HG02884 (cell line): ENCODE measurements around the gene FARS2.
"Not testable (repeated sequence)": the region's sequence is repeated elsewhere in the genome, so short reads cannot be mapped to it uniquely, and the experiment has no call there.

Experiments used
- ATAC-seq: cut with Tn5 transposase; IDR thresholded peaks from one replicate; pipeline ENCODE4 v1.9.1; 2021; ENCODE audit warnings: mild to moderate bottlenecking, moderate library complexity; ENCODE audit not compliant: unreplicated experiment

FARS2 gene

GRCh38 chr6:5676701-5677100 lies 415.4 kb downstream of the FARS2 start:
- no peak for ATAC-seq

- no peak for ATAC-seq
These were observed 416.1 kb downstream of the FARS2 start for GRCh38 chr6:5677219-5678000.

GRCh38 chr6:5679270-5679669 lies 418.0 kb downstream of the FARS2 start:
- no peak for ATAC-seq

GRCh38 chr6:5679691-5680090 lies 418.4 kb downstream of the FARS2 start:
- no peak for ATAC-seq

GRCh38 chr6:5680095-5680494 lies 418.8 kb downstream of the FARS2 start:
- no peak for ATAC-seq

GRCh38 chr6:5681480-5681879 lies 420.2 kb downstream of the FARS2 start:
- no peak for ATAC-seq

GRCh38 chr6:5682530-5682929 lies 421.2 kb downstream of the FARS2 start:
- ATAC-seq: no peak

GRCh38 chr6:5683747-5684146 lies 422.4 kb downstream of the FARS2 start:
- not testable (repeated sequence) for ATAC-seq

- ATAC-seq: no peak
These were observed 423.2 kb downstream of the FARS2 start for GRCh38 chr6:5684320-5685053.

- no peak for ATAC-seq
These were observed 432.2 kb downstream of the FARS2 start for GRCh38 chr6:5693225-5694145.

- ATAC-seq: no peak
These were observed 434.2 kb downstream of the FARS2 start for GRCh38 chr6:5695260-5696245.

GRCh38 chr6:5697508-5697907 lies 436.2 kb downstream of the FARS2 start:
- ATAC-seq: no peak

GRCh38 chr6:5698318-5698717 lies 437.0 kb downstream of the FARS2 start:
- no peak for ATAC-seq

- not testable (repeated sequence) for ATAC-seq
These were observed 437.8 kb downstream of the FARS2 start for GRCh38 chr6:5699064-5699463.

GRCh38 chr6:5701174-5701573 lies 439.9 kb downstream of the FARS2 start:
- ATAC-seq: no peak

- no peak for ATAC-seq
These were observed 443.4 kb downstream of the FARS2 start for GRCh38 chr6:5704708-5705107.

- no peak for ATAC-seq
These were observed 443.9 kb downstream of the FARS2 start for GRCh38 chr6:5705252-5705651.

- ATAC-seq: no peak
These were observed 445.1 kb downstream of the FARS2 start for GRCh38 chr6:5706124-5707033.
